ENCODE results near the gene RELN.

- TF ChIP-seq TCF7L2 (IDR thresholded peaks at IDR 0.05; ENCODE audit: borderline replicate concordance, extremely low read depth, insufficient read depth, insufficient read length) (no peak), YY1 (IDR thresholded peaks at IDR 0.05; ENCODE audit: extremely low read depth, insufficient replicate concordance, low read depth, low read length) (no peak), POLR2A (IDR thresholded peaks at IDR 0.05; ENCODE audit: borderline replicate concordance, extremely low read depth, insufficient read depth, insufficient read length) (no peak), RAD21 (IDR thresholded peaks at IDR 0.05; ENCODE audit: low read depth) (no peak), REST (IDR thresholded peaks at IDR 0.05; ENCODE audit: low read depth) (no peak), SIN3A (IDR thresholded peaks at IDR 0.05; ENCODE audit: low read depth) (no peak), POLR2AphosphoS5 (IDR thresholded peaks at IDR 0.05; ENCODE audit: low read depth, low read length) (no peak), EZH2phosphoT487 (IDR thresholded peaks at IDR 0.05; ENCODE audit: borderline replicate concordance) (no peak), EZH2 (IDR thresholded peaks at IDR 0.05) (no peak), ATF3 (IDR thresholded peaks at IDR 0.05) (no peak)
- TF ChIP-seq, protein P1, sequence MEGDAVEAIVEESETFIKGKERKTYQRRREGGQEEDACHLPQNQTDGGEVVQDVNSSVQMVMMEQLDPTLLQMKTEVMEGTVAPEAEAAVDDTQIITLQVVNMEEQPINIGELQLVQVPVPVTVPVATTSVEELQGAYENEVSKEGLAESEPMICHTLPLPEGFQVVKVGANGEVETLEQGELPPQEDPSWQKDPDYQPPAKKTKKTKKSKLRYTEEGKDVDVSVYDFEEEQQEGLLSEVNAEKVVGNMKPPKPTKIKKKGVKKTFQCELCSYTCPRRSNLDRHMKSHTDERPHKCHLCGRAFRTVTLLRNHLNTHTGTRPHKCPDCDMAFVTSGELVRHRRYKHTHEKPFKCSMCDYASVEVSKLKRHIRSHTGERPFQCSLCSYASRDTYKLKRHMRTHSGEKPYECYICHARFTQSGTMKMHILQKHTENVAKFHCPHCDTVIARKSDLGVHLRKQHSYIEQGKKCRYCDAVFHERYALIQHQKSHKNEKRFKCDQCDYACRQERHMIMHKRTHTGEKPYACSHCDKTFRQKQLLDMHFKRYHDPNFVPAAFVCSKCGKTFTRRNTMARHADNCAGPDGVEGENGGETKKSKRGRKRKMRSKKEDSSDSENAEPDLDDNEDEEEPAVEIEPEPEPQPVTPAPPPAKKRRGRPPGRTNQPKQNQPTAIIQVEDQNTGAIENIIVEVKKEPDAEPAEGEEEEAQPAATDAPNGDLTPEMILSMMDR (IDR thresholded peaks at IDR 0.05 in 2 of 3, conservative IDR thresholded peaks at IDR 0.05 in 1 of 3; ENCODE audit: borderline replicate concordance in 1 of 3, insufficient read depth in 1 of 3, low read depth in 2 of 3, low read length in 2 of 3): no peak
- TF ChIP-seq, protein P2, sequence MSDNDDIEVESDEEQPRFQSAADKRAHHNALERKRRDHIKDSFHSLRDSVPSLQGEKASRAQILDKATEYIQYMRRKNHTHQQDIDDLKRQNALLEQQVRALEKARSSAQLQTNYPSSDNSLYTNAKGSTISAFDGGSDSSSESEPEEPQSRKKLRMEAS (IDR thresholded peaks at IDR 0.05): no peak
These were observed 6.1 kb upstream of the RELN start for GRCh38 chr7:103995554-103995953.

Measured in HCT116 (cell line).